ENCODE data around the gene MS4A15.
"Not testable (repeated sequence)": the region's sequence is repeated elsewhere in the genome, so short reads cannot be mapped to it uniquely, and the experiment has no call there.

MS4A15 gene

GRCh38 chr11:60756307-60757032 lies at the start of gene MS4A15:
TSS of gene MS4A15 (plus strand) at chr11:60756867. CDS start at chr11:60763734, 6,867 bp downstream.
- no peak for ATAC-seq

- no peak for ATAC-seq
Measured at GRCh38 chr11:60706931-60707330, 49.7 kb upstream of the MS4A15 start.

GRCh38 chr11:60710482-60710881 lies 46.2 kb upstream of the MS4A15 start:
- ATAC-seq, result no peak

- no peak for ATAC-seq
Measured at GRCh38 chr11:60711276-60711675, 45.4 kb upstream of the MS4A15 start.

GRCh38 chr11:60713423-60713822 lies 43.2 kb upstream of the MS4A15 start:
- not testable (repeated sequence) for ATAC-seq

- peak in 1 of 2 donors; percentile 33 for ATAC-seq
Measured at GRCh38 chr11:60717956-60718355, 38.7 kb upstream of the MS4A15 start.

GRCh38 chr11:60718524-60719316 lies 37.9 kb upstream of the MS4A15 start:
- ATAC-seq, result no peak

GRCh38 chr11:60719391-60719790 lies 37.3 kb upstream of the MS4A15 start:
- ATAC-seq, result no peak

GRCh38 chr11:60720460-60720859 lies 36.2 kb upstream of the MS4A15 start:
- ATAC-seq, result no peak

- no peak for ATAC-seq
Measured at GRCh38 chr11:60724420-60724819, 32.2 kb upstream of the MS4A15 start, which contains the start of gene MS4A18. TSS of gene MS4A18 (plus strand) at chr11:60724720.

GRCh38 chr11:60725592-60725991 lies 31.1 kb upstream of the MS4A15 start:
- no peak for ATAC-seq

- no peak for ATAC-seq
Measured at GRCh38 chr11:60731586-60731985, 25.1 kb upstream of the MS4A15 start.

GRCh38 chr11:60734279-60734678 lies 22.4 kb upstream of the MS4A15 start:
- no peak for ATAC-seq

GRCh38 chr11:60739114-60739513 lies 17.6 kb upstream of the MS4A15 start:
- no peak for ATAC-seq

- ATAC-seq, result no peak
Measured at GRCh38 chr11:60740573-60740972, 16.1 kb upstream of the MS4A15 start.

- no peak for ATAC-seq
Measured at GRCh38 chr11:60741421-60741820, 15.2 kb upstream of the MS4A15 start.

GRCh38 chr11:60743058-60743457 lies 13.6 kb upstream of the MS4A15 start:
- no peak for ATAC-seq

GRCh38 chr11:60744114-60744513 lies 12.6 kb upstream of the MS4A15 start:
- ATAC-seq, result no peak

GRCh38 chr11:60747359-60747873 lies 9.3 kb upstream of the MS4A15 start:
- no peak for ATAC-seq

- no peak for ATAC-seq
Measured at GRCh38 chr11:60748225-60748624, 8.4 kb upstream of the MS4A15 start.

GRCh38 chr11:60748821-60749220 lies 7.8 kb upstream of the MS4A15 start:
- no peak for ATAC-seq

GRCh38 chr11:60750911-60751310 lies 5.8 kb upstream of the MS4A15 start:
- no peak for ATAC-seq

GRCh38 chr11:60753309-60753708 lies 3.4 kb upstream of the MS4A15 start:
- ATAC-seq, result no peak

- no peak for ATAC-seq
Measured at GRCh38 chr11:60754887-60755286, 1.8 kb upstream of the MS4A15 start.
